ENCODE data around the gene RNASEH2A.

RNASEH2A gene

GRCh38 chr19:12783291-12783848 lies 23.0 kb upstream of the RNASEH2A start:
- peak; percentile 76 to 83 for DNase-seq

DNA sequence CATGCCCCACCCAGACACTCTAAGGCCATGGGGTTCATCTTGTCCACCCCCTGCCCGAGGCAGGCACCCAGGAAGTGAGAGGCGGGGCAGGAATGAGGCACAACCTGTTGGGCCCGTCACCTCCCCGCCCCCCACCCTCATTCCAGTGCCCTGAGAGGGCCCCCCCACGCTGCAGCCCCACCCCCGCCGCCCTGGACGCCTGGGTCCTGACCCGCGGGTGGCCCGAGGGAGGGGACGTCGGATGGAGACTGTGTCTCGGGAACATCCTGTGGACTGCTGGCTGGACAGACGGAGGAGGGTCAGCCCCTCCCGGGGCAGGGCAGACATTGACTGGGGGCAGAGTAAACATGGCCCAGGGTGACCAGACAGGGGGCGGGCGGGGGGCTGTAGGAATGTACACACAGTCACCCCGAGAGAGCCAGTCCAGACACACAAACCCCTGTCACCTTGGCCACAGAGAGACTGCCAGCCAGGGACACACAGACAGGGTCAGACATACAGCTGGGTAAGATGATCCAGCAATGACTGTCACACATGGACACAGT lies 22.5 kb upstream of the RNASEH2A start:
- DNase-seq: peak; percentile 43 to 48

DNA sequence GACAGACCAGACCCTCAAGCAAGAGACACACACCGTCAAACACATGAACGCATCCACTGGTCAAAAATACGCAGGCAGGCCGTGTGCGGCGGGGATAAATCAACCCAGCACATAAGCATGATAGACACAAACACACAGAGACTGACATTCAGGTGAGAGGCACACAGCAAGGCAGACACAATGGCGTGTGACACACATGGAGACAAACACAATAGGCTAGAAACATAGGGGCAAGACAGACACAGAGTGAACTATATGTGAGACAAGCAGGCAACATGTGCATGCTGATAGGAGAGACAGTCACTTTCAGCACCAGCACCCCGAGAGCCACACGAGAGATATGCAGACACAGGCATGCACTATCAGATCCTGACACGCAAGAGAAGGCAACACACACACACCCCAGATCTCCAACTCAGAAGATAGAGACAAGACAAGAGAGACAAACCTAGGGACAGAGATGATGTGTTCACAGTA lies 22.0 kb upstream of the RNASEH2A start:
- no peak for DNase-seq

DNA sequence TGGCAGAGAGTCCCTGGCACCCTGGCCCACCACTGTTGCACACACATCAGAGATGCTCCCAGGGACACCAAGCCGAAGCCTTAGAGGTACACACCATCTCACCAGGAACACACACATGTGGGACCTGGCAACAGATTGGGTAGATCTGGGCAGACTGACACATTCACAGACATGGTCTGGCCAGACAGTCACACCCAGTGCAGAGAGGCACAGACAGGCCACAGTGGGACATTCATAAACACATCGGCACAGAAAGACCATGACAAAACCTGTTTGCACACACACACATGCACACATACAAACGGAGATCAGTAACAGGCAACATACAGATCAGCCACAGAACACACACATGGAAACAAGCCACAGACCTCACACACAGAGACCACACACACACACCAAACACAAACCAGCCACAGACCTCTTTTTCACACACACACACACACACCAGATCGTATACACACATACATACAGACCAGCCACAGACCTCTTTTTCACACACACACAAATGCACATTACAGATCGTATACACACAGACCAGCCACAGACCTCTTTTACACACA lies 21.4 kb upstream of the RNASEH2A start:
- peak; percentile 27 to 39 for DNase-seq

DNA sequence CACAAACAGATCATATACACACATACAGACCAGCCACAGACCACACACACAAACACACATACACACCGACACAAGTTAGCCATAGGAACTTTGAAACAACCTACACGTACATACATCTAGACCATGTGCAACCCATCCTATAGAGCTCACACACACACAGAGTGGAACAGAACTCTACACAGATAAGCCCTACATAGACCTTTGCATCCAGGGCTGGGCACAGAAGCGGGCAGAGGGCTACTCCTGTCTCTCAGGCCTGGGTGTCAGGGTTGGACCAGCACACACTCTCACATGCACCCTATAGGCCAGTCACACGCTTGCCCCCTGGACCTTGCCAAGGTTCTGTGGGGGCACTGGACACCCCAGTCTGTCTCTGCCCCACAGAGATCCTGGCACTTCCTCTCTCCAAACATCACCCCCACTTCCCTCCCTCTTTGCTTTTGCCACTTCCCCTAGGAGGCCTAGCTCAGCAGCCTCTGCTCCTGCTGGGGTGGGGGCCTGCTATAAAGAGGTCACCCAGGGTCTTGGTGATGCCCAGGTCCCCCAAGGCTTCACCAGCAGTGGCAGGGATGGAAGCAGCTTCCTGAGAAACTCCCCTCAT lies 20.9 kb upstream of the RNASEH2A start:
- DNase-seq: peak in 1 of 2 experiments; percentile 24

- DNase-seq: peak in 1 of 2 experiments; percentile 29
Measured at GRCh38 chr19:12786141-12786870, 20.1 kb upstream of the RNASEH2A start.

- DNase-seq: no peak
Measured at GRCh38 chr19:12786952-12787351, 19.4 kb upstream of the RNASEH2A start.

DNA sequence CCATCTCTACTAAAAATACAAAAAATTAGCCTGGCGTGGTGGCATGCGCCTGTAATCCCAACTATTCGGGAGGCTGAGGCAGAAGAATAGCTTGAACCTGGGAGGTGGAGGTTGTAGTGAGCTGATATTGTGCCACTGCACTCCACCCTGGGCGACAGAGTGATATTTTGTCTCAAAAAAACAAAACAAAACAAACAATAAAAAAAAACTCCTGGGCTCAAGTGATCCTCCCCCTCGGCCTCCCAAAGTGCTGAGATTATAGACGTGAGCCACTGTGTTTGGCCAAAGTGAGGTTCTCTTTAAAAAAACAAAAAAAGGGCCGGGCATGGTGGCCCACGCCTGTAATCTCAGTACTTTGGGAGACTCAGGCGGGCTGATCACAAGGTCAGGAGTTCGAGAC lies 18.9 kb upstream of the RNASEH2A start:
- DNase-seq: no peak

GRCh38 chr19:12788042-12788681 lies 18.2 kb upstream of the RNASEH2A start:
- DNase-seq: no peak

DNA sequence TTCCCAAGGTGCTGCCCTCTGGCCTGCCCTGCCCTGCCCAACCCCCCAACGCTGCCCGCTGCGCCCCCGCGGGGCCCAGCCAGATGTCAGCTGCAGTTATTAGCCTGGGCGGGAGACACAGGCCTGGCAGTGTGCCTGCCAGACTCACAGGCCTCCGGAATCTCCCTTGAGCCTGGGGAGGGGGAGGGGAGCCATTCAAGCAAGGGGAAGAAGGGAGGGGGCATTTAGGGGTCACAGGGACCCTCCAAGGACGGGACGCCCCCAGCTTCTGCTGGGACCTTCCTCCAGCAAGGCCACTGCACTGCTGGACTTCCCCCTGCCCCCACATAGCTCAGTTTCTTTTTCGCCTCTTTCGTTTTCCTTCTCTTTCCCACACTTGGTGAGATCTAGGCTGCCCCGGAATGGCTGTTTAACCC lies 17.7 kb upstream of the RNASEH2A start:
- peak; percentile 60 to 69 for DNase-seq

DNA sequence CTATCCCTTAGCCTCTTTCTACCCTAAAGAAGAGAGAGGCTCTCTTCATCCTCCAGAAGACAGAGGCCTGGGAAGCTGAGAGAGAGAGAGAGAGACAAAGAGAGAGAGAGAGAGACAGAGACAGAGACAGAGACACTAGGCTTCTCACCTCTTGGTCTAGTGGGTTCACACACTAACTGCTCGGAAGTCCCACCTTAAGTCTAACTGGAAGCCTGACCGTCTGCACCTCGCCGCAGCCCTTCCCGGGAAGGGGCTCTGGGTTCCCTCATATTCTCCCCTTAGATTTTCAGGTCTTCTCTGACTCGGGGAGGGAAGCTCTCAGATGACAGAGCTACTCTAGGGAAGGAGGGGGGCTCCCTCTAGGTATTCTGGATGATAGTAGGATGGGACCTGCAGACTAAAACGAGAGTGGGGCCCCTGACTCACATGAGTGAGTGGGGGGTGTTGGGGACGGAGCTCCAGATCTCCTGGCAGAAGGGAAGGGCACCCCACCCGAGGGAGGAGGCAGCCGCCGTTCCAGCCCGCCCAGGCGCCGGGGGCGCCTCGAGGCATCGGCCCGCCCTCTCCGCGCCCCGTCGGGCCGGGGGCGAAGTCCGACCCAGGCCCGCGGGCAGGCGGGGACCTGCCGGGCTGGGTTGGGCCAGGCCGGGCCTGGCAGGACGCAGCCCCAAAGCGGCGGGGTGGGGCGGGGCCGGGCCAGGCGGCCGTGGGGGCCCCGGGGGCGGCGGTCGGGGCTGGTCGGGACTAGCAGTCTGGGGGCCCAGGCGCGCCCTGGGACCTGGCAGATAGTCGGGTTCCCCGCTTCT lies 17.1 kb upstream of the RNASEH2A start:
- peak; percentile 56 to 61 for DNase-seq

GRCh38 chr19:12789904-12790619 lies 16.3 kb upstream of the RNASEH2A start:
- DNase-seq: peak; percentile 97

DNA sequence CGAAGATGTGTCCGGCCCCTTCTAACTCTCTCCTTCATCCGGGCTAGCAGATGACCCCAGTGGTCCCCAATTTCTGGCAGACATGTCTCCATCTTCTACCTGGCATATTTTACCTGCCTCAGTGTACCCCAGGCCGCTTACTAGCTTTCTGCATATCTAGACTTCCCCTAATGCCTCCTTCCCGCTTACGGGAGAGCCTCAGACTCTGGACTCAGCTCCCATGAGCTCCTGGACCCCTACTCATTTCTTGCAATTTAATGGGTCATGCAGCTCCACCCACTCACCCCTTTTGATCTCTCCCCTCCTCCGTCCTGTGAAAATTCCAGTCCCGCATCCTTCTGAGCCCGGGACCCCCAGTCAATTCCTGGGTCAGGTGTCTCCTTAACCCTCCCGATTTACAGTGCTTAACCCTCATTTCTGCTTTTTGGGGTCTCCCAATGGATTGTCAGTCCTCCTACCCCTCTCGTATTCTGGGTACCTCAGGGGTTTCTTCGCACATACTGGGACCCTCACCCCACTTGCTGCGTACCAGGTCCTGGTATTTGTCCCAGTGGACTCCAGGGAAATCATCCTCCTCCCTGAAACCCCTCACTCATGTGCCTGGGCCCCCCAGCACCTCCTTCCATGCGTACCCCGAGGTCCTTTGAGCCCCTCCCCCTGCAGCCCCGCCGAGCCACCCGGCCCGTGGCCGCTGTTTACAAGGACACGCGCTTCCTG lies 15.6 kb upstream of the RNASEH2A start:
- DNase-seq: peak in 1 of 2 experiments; percentile 33

DNA sequence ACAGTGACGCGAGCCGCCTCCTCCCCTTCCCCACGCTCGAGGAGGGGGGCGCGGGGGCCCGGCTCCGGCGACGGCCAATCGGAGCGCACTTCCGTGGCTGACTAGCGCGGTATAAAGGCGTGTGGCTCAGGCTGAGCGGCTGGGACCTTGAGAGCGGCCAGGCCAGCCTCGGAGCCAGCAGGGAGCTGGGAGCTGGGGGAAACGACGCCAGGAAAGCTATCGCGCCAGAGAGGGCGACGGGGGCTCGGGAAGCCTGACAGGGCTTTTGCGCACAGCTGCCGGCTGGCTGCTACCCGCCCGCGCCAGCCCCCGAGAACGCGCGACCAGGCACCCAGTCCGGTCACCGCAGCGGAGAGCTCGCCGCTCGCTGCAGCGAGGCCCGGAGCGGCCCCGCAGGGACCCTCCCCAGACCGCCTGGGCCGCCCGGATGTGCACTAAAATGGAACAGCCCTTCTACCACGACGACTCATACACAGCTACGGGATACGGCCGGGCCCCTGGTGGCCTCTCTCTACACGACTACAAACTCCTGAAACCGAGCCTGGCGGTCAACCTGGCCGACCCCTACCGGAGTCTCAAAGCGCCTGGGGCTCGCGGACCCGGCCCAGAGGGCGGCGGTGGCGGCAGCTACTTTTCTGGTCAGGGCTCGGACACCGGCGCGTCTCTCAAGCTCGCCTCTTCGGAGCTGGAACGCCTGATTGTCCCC lies 14.9 kb upstream of the RNASEH2A start, which contains the start of gene JUNB:
JUNB (plus strand) TSS at position 142 of the 706 bp plus-strand sequence; CDS start at position 428, 286 bp downstream.
- DNase-seq: peak; percentile 96 to 97

DNA sequence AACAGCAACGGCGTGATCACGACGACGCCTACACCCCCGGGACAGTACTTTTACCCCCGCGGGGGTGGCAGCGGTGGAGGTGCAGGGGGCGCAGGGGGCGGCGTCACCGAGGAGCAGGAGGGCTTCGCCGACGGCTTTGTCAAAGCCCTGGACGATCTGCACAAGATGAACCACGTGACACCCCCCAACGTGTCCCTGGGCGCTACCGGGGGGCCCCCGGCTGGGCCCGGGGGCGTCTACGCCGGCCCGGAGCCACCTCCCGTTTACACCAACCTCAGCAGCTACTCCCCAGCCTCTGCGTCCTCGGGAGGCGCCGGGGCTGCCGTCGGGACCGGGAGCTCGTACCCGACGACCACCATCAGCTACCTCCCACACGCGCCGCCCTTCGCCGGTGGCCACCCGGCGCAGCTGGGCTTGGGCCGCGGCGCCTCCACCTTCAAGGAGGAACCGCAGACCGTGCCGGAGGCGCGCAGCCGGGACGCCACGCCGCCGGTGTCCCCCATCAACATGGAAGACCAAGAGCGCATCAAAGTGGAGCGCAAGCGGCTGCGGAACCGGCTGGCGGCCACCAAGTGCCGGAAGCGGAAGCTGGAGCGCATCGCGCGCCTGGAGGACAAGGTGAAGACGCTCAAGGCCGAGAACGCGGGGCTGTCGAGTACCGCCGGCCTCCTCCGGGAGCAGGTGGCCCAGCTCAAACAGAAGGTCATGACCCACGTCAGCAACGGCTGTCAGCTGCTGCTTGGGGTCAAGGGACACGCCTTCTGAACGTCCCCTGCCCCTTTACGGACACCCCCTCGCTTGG lies 14.1 kb upstream of the RNASEH2A start:
- peak; percentile 71 to 76 for DNase-seq

- no peak for DNase-seq
Measured at GRCh38 chr19:12792853-12793289, 13.5 kb upstream of the RNASEH2A start.

GRCh38 chr19:12793290-12794195 lies 12.8 kb upstream of the RNASEH2A start:
- peak; percentile 91 to 93 for DNase-seq

All from activated CD4-positive, alpha-beta T cell treated with anti-CD3 and anti-CD28 coated beads, Interleukin-2, amount 50 U/mL, for 48 hours (primary cell).